ENCODE data around the gene TRPM3.
A peak's percentile ranks its signal among the peaks of the same experiment; 100 is the strongest.

TRPM3 gene

GRCh38 chr9:70557661-70558369 is 563.6 kb downstream of the TRPM3 start:
- Histone ChIP-seq H3K4me3 (no peak overlapping the region), H3K9ac (ENCODE audit: insufficient read length) (no peak overlapping the region), H3K27ac (no peak overlapping the region), H3K9me3 (ENCODE audit: low read depth, low read length) (no peaks in the 10 kb centered on the region), H3K36me3 (ENCODE audit: insufficient read depth, low read length) (no peaks in the 10 kb centered on the region)
- DNase-seq (ENCODE audit: low read depth, low spot score): no peak
- TF ChIP-seq POLR2AphosphoS5 (IDR thresholded peaks at IDR 0.05; ENCODE audit: borderline replicate concordance, low read depth, low read length): no peak
- TF ChIP-seq EZH2 (IDR thresholded peaks at IDR 0.05): no peak
- TF ChIP-seq FOXP2 (optimal IDR thresholded peaks at IDR 0.05; ENCODE audit: control extremely low read depth, extremely low read length, insufficient read depth): no peak

- no peak for TF ChIP-seq POLR2AphosphoS5 (IDR thresholded peaks at IDR 0.05; ENCODE audit: borderline replicate concordance, low read depth, low read length)
- no peak for TF ChIP-seq FOXP2 (optimal IDR thresholded peaks at IDR 0.05; ENCODE audit: control extremely low read depth, extremely low read length, insufficient read depth)
- TF ChIP-seq EZH2 (IDR thresholded peaks at IDR 0.05): no peak
- Histone ChIP-seq H3K9ac (ENCODE audit: insufficient read length) (no peak overlapping the region), H3K27ac (no peak overlapping the region), H3K36me3 (ENCODE audit: insufficient read depth, low read length) (no peaks in the 10 kb centered on the region), H3K4me3 (no peak overlapping the region), H3K9me3 (ENCODE audit: low read depth, low read length) (no peaks in the 10 kb centered on the region)
- DNase-seq (ENCODE audit: low read depth, low spot score): no peak
Measured at GRCh38 chr9:70556771-70557170, 564.6 kb downstream of the TRPM3 start.

GRCh38 chr9:70554881-70555280 is 566.5 kb downstream of the TRPM3 start:
- H3K9ac ChIP-seq (ENCODE audit: insufficient read length): no peak overlapping the region
- no peak for DNase-seq (ENCODE audit: low read depth, low spot score)
- H3K4me3 ChIP-seq: no peak overlapping the region
- H3K27ac ChIP-seq: no peak overlapping the region
- H3K36me3 ChIP-seq (ENCODE audit: insufficient read depth, low read length): no peaks in the 10 kb centered on the region
- TF ChIP-seq FOXP2 (optimal IDR thresholded peaks at IDR 0.05; ENCODE audit: control extremely low read depth, extremely low read length, insufficient read depth): no peak
- TF ChIP-seq EZH2 (IDR thresholded peaks at IDR 0.05): no peak
- no peak for TF ChIP-seq POLR2AphosphoS5 (IDR thresholded peaks at IDR 0.05; ENCODE audit: borderline replicate concordance, low read depth, low read length)
- no peaks in the 10 kb centered on the region for H3K9me3 ChIP-seq (ENCODE audit: low read depth, low read length)

- Histone ChIP-seq H3K4me3 (no peak overlapping the region), H3K9ac (ENCODE audit: insufficient read length) (peak overlapping the region; percentile 9), H3K27ac (no peak overlapping the region), H3K9me3 (ENCODE audit: low read depth, low read length) (no peaks in the 10 kb centered on the region), H3K36me3 (ENCODE audit: insufficient read depth, low read length) (no peaks in the 10 kb centered on the region)
- no peak for TF ChIP-seq POLR2AphosphoS5 (IDR thresholded peaks at IDR 0.05; ENCODE audit: borderline replicate concordance, low read depth, low read length)
- TF ChIP-seq FOXP2 (optimal IDR thresholded peaks at IDR 0.05; ENCODE audit: control extremely low read depth, extremely low read length, insufficient read depth): no peak
- TF ChIP-seq EZH2 (IDR thresholded peaks at IDR 0.05): no peak
- DNase-seq (ENCODE audit: low read depth, low spot score): no peak
Measured at GRCh38 chr9:70553707-70554673, 567.4 kb downstream of the TRPM3 start.

- Histone ChIP-seq H3K27ac (no peak overlapping the region), H3K4me3 (no peak overlapping the region), H3K36me3 (ENCODE audit: insufficient read depth, low read length) (no peaks in the 10 kb centered on the region), H3K9me3 (ENCODE audit: low read depth, low read length) (no peaks in the 10 kb centered on the region), H3K9ac (ENCODE audit: insufficient read length) (no peak overlapping the region)
- TF ChIP-seq POLR2AphosphoS5 (IDR thresholded peaks at IDR 0.05; ENCODE audit: borderline replicate concordance, low read depth, low read length): no peak
- TF ChIP-seq FOXP2 (optimal IDR thresholded peaks at IDR 0.05; ENCODE audit: control extremely low read depth, extremely low read length, insufficient read depth): no peak
- TF ChIP-seq EZH2 (IDR thresholded peaks at IDR 0.05): no peak
- DNase-seq (ENCODE audit: low read depth, low spot score): no peak
Measured at GRCh38 chr9:70552561-70552960, 568.9 kb downstream of the TRPM3 start.

GRCh38 chr9:70551801-70552200 is 569.6 kb downstream of the TRPM3 start:
- no peak overlapping the region for H3K9ac ChIP-seq (ENCODE audit: insufficient read length)
- no peak for DNase-seq (ENCODE audit: low read depth, low spot score)
- TF ChIP-seq POLR2AphosphoS5 (IDR thresholded peaks at IDR 0.05; ENCODE audit: borderline replicate concordance, low read depth, low read length) (no peak), EZH2 (IDR thresholded peaks at IDR 0.05) (no peak)
- H3K27ac ChIP-seq: no peak overlapping the region
- no peaks in the 10 kb centered on the region for H3K9me3 ChIP-seq (ENCODE audit: low read depth, low read length)
- no peaks in the 10 kb centered on the region for H3K36me3 ChIP-seq (ENCODE audit: insufficient read depth, low read length)
- no peak overlapping the region for H3K4me3 ChIP-seq

- H3K27ac ChIP-seq: no peak overlapping the region
- H3K36me3 ChIP-seq (ENCODE audit: insufficient read depth, low read length): no peaks in the 10 kb centered on the region
- no peak for DNase-seq (ENCODE audit: low read depth, low spot score)
- TF ChIP-seq POLR2AphosphoS5 (IDR thresholded peaks at IDR 0.05; ENCODE audit: borderline replicate concordance, low read depth, low read length): no peak
- TF ChIP-seq FOXP2 (optimal IDR thresholded peaks at IDR 0.05; ENCODE audit: control extremely low read depth, extremely low read length, insufficient read depth): no peak
- TF ChIP-seq EZH2 (IDR thresholded peaks at IDR 0.05): no peak
- H3K9ac ChIP-seq (ENCODE audit: insufficient read length): no peak overlapping the region
- H3K4me3 ChIP-seq: no peak overlapping the region
- H3K9me3 ChIP-seq (ENCODE audit: low read depth, low read length): no peaks in the 10 kb centered on the region
Measured at GRCh38 chr9:70551396-70551795, 570.0 kb downstream of the TRPM3 start.

- no peak for DNase-seq (ENCODE audit: low read depth, low spot score)
- Histone ChIP-seq H3K36me3 (ENCODE audit: insufficient read depth, low read length) (no peaks in the 10 kb centered on the region), H3K4me3 (no peak overlapping the region), H3K27ac (no peak overlapping the region), H3K9me3 (ENCODE audit: low read depth, low read length) (no peaks in the 10 kb centered on the region), H3K9ac (ENCODE audit: insufficient read length) (no peak overlapping the region)
- TF ChIP-seq POLR2AphosphoS5 (IDR thresholded peaks at IDR 0.05; ENCODE audit: borderline replicate concordance, low read depth, low read length): no peak
- TF ChIP-seq FOXP2 (optimal IDR thresholded peaks at IDR 0.05; ENCODE audit: control extremely low read depth, extremely low read length, insufficient read depth): no peak
- no peak for TF ChIP-seq EZH2 (IDR thresholded peaks at IDR 0.05)
Measured at GRCh38 chr9:70549926-70550325, 571.5 kb downstream of the TRPM3 start.
